NOMO-1 (cell line): ENCODE data around the gene SPACA6.
"Not testable (repeated sequence)": the region's sequence is repeated elsewhere in the genome, so short reads cannot be mapped to it uniquely, and the experiment has no call there.

Experiments
- DNase-seq, 2 experiments: peaks; one replicate each; lab custom pipeline; 2025; ENCODE audit not compliant: unreplicated experiment in 2 of 2; lab: John Stamatoyannopoulos, UW

Gene SPACA6

GRCh38 chr19:51693260-51693659 is at the start of gene SPACA6:
Gene SPACA6, plus strand, starts transcription at chr19:51693330. Its CDS starts 197 bp downstream, at chr19:51693527.
- DNase-seq = no peak

GRCh38 chr19:51644636-51645271 is 48.4 kb upstream of the SPACA6 start:
- peak; percentile 85 to 94 for DNase-seq

- DNase-seq = not testable (repeated sequence)
Measured at GRCh38 chr19:51646730-51647129, 46.4 kb upstream of the SPACA6 start, which contains the start of gene SIGLEC14. Gene SIGLEC14, minus strand, starts transcription at chr19:51646825. Its CDS starts 66 bp downstream, at chr19:51646759.

- no peak for DNase-seq
Measured at GRCh38 chr19:51647318-51647717, 45.8 kb upstream of the SPACA6 start.

GRCh38 chr19:51651216-51651846 is 41.8 kb upstream of the SPACA6 start:
- DNase-seq = peak; percentile 81 to 94

GRCh38 chr19:51652266-51652665 is 40.9 kb upstream of the SPACA6 start:
- DNase-seq = no peak

- DNase-seq = no peak
Measured at GRCh38 chr19:51653162-51653561, 40.0 kb upstream of the SPACA6 start.

- DNase-seq = peak; percentile 14 to 40
Measured at GRCh38 chr19:51654783-51655182, 38.3 kb upstream of the SPACA6 start.

- peak; percentile 27 to 65 for DNase-seq
Measured at GRCh38 chr19:51660975-51661600, 32.0 kb upstream of the SPACA6 start.

- no peak for DNase-seq
Measured at GRCh38 chr19:51663650-51664049, 29.5 kb upstream of the SPACA6 start.

- no peak for DNase-seq
Measured at GRCh38 chr19:51664131-51664530, 29.0 kb upstream of the SPACA6 start.

GRCh38 chr19:51664997-51665396 is 28.1 kb upstream of the SPACA6 start:
- no peak for DNase-seq

- DNase-seq = peak; percentile 41 to 50
Measured at GRCh38 chr19:51668216-51668615, 24.9 kb upstream of the SPACA6 start.

- DNase-seq = peak in 1 of 2 experiments; percentile 12
Measured at GRCh38 chr19:51675911-51676565, 17.1 kb upstream of the SPACA6 start.

GRCh38 chr19:51676566-51677083 is 16.5 kb upstream of the SPACA6 start:
- no peak for DNase-seq

- no peak for DNase-seq
Measured at GRCh38 chr19:51680474-51680873, 12.7 kb upstream of the SPACA6 start.

GRCh38 chr19:51681286-51681941 is 11.7 kb upstream of the SPACA6 start:
- peak; percentile 39 to 79 for DNase-seq

GRCh38 chr19:51686171-51686570 is 7.0 kb upstream of the SPACA6 start:
- DNase-seq = no peak

GRCh38 chr19:51687791-51688670 is 5.1 kb upstream of the SPACA6 start:
- DNase-seq = no peak
